GM03348 (cell line): ENCODE measurements around the gene VIL1.

ENCODE experiments used
- DNase-seq: peaks from one replicate; pipeline ENCODE4 v3.0.0; 2012; ENCODE audit warnings: low spot score

The VIL1 gene

GRCh38 chr2:218406209-218406948 is 12.5 kb upstream of the VIL1 start:
- DNase-seq, result peak; percentile 98

- DNase-seq, result peak; percentile 63
Observed at GRCh38 chr2:218406949-218407618, 11.8 kb upstream of the VIL1 start.

GRCh38 chr2:218407717-218408116 is 11.2 kb upstream of the VIL1 start:
- DNase-seq, result no peak

GRCh38 chr2:218418321-218418716 is 604 bp upstream of the VIL1 start:
- no peak for DNase-seq

- no peak for DNase-seq
Observed at GRCh38 chr2:218419630-218420216, 800 bp downstream of the VIL1 start.

- DNase-seq, result no peak
Observed at GRCh38 chr2:218421027-218421426, 2.1 kb downstream of the VIL1 start.

- no peak for DNase-seq
Observed at GRCh38 chr2:218422403-218423086, 3.6 kb downstream of the VIL1 start.

GRCh38 chr2:218423584-218423983 is 4.7 kb downstream of the VIL1 start:
- DNase-seq, result no peak

GRCh38 chr2:218425531-218425930 is 6.6 kb downstream of the VIL1 start:
- DNase-seq, result no peak

- DNase-seq, result no peak
Observed at GRCh38 chr2:218427741-218428140, 8.8 kb downstream of the VIL1 start.

GRCh38 chr2:218428846-218429558 is 10.1 kb downstream of the VIL1 start:
- DNase-seq, result no peak

GRCh38 chr2:218429911-218430692 is 11.2 kb downstream of the VIL1 start:
- no peak for DNase-seq

- no peak for DNase-seq
Observed at GRCh38 chr2:218430721-218431120, 11.8 kb downstream of the VIL1 start.

GRCh38 chr2:218431878-218432277 is 13.0 kb downstream of the VIL1 start:
- DNase-seq, result peak; percentile 3

- DNase-seq, result peak; percentile 2
Observed at GRCh38 chr2:218432676-218433365, 13.9 kb downstream of the VIL1 start.

GRCh38 chr2:218434456-218434855 is 15.5 kb downstream of the VIL1 start:
- no peak for DNase-seq

- peak; percentile 8 for DNase-seq
Observed at GRCh38 chr2:218435003-218435982, 16.4 kb downstream of the VIL1 start.

- DNase-seq, result no peak
Observed at GRCh38 chr2:218436992-218437391, 18.1 kb downstream of the VIL1 start.

GRCh38 chr2:218437969-218438368 is 19.0 kb downstream of the VIL1 start:
- peak; percentile 1 for DNase-seq
